Aortic smooth muscle cell (primary cell): ENCODE measurements around the gene KRTAP5-9. TPM values are rescaled to one million over a fixed set of nuclear protein-coding genes. Genes with fewer than 3 reads are reported as not detected.

Source experiments
- total RNA-seq: library from RNA; depleted of rRNA; stranded (reverse); fragments of >200 nt; gene quantifications from 2 replicates; pipeline ENCODE4 v1.2.3, GENCODE V29; 2014

Gene KRTAP5-9
- total RNA-seq: not detected in 2 replicates

GRCh38 chr11:71548120-71548519, at the start of gene KRTAP5-9:
KRTAP5-9 (plus strand) TSS chr11:71548420; CDS start chr11:71548658, 238 bp downstream.

GRCh38 chr11:71526796-71527575, 21.2 kb upstream of the KRTAP5-9 start, which contains the start of gene KRTAP5-7:
KRTAP5-7 (plus strand) TSS chr11:71527267; CDS start chr11:71527301, 34 bp downstream.

GRCh38 chr11:71537977-71538665, 10.1 kb upstream of the KRTAP5-9 start, which contains the start of gene KRTAP5-8:
KRTAP5-8 (plus strand) TSS chr11:71538025; CDS start chr11:71538056, 31 bp downstream.

GRCh38 chr11:71565263-71565662, 17.0 kb downstream of the KRTAP5-9 start, which contains the start of gene KRTAP5-10:
KRTAP5-10 (plus strand) TSS chr11:71565563; CDS start chr11:71565588, 25 bp downstream.

GRCh38 chr11:71582309-71582895, 34.2 kb downstream of the KRTAP5-9 start, which contains the start of gene KRTAP5-11:
KRTAP5-11 (minus strand) TSS chr11:71582875; CDS start chr11:71582837, 38 bp downstream.

Other genes starting within 250 kb of the KRTAP5-9 start
- 42.4 and 50.5 TPM in 2 replicates for gene DHCR7, start 100.0 kb upstream of the KRTAP5-9 start, total RNA-seq
- gene NADSYN1, start 95.2 kb upstream of the KRTAP5-9 start, total RNA-seq: 57.0 and 60.9 TPM in 2 replicates
- 0.13 TPM in 1 of 2 replicates, not detected in the other for gene KRTAP5-7, start 21.2 kb upstream of the KRTAP5-9 start, total RNA-seq
- not detected in 2 replicates for gene KRTAP5-8, start 10.4 kb upstream of the KRTAP5-9 start, total RNA-seq
- not detected in 2 replicates for gene KRTAP5-10, start 17.1 kb downstream of the KRTAP5-9 start, total RNA-seq
- not detected in 2 replicates for gene KRTAP5-11, start 34.5 kb downstream of the KRTAP5-9 start, total RNA-seq